Measurements from ENCODE around the gene CADPS. TPM values are rescaled to one million over a fixed set of nuclear protein-coding genes. Genes with fewer than 3 reads are reported as not detected.
A peak's percentile ranks its signal among the peaks of the same experiment; 100 is the strongest.

CADPS gene
- polyA plus RNA-seq, 1 donor from 2014 or later: 118 TPM

- no peaks in the 10 kb centered on the region for H4K20me1 ChIP-seq (ENCODE audit: insufficient read depth)
These were observed 395.9 kb downstream of the CADPS start for GRCh38 chr3:62479326-62479725.

DNA sequence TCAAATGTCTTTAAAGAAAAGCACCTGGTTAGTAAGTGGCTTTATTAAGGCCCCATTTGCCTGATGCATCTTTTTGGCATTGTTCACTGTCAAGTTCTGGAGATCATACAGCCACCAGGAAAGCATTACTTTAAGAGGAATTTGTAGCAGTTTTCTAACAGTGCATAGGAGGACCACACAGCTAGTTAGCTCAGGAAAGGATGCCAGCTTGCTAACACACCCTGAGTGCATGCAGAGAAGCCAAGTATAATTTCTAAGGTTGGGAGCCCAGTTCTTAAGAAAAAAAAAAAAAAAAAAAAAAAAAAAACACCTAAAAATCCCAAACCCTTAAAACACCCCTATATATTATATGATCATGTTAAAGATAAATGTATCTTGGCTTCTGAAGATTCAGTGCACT lies 399.9 kb downstream of the CADPS start:
- no peak overlapping the region for H3K9ac ChIP-seq (ENCODE audit: low read length)
- H3K9me3 ChIP-seq (ENCODE audit: low read length): no peaks in the 10 kb centered on the region
- no peaks in the 10 kb centered on the region for H4K20me1 ChIP-seq (ENCODE audit: insufficient read depth)
- H2AFZ ChIP-seq (ENCODE audit: low read depth, low read length): no peak overlapping the region
- no peak overlapping the region for H3K4me2 ChIP-seq (ENCODE audit: low read length)
- no peaks in the 10 kb centered on the region for H3K79me2 ChIP-seq (replicated peaks; ENCODE audit: insufficient read depth, low read length)
- H3K4me3 ChIP-seq (ENCODE audit: low read length): no peak overlapping the region
- H3K9me2 ChIP-seq (ENCODE audit: insufficient read depth, low read length): no peaks in the 10 kb centered on the region
- peaks cover 5% of the 10 kb centered on the region for H3K36me3 ChIP-seq (ENCODE audit: insufficient read depth, low read length)
- H3F3A ChIP-seq (ENCODE audit: insufficient read depth, low read length, poor library complexity, severe bottlenecking): no peaks in the 10 kb centered on the region
- peaks cover 4% of the 10 kb centered on the region for H3K27me3 ChIP-seq (ENCODE audit: insufficient read depth, low read depth, low read length)
- TF ChIP-seq SMC3 (conservative IDR thresholded peaks at IDR 0.05; ENCODE audit: poor library complexity): no peak
- no peak overlapping the region for H3K27ac ChIP-seq (ENCODE audit: low read length)

More at GRCh38 chr3:62479326-62479725, 395.9 kb downstream of the CADPS start:
- Histone ChIP-seq H3K4me2 (ENCODE audit: low read length) (no peak overlapping the region), H3K4me3 (ENCODE audit: low read length) (no peak overlapping the region), H3F3A (ENCODE audit: insufficient read depth, low read length, poor library complexity, severe bottlenecking) (no peaks in the 10 kb centered on the region), H3K27me3 (ENCODE audit: insufficient read depth, low read depth, low read length) (peaks cover 6% of the 10 kb centered on the region), H3K79me2 (replicated peaks; ENCODE audit: insufficient read depth, low read length) (no peaks in the 10 kb centered on the region), H3K36me3 (ENCODE audit: insufficient read depth, low read length) (peaks cover 5% of the 10 kb centered on the region), H3K9me2 (ENCODE audit: insufficient read depth, low read length) (no peaks in the 10 kb centered on the region), H3K27ac (ENCODE audit: low read length) (no peak overlapping the region), H3K9me3 (ENCODE audit: low read length) (no peaks in the 10 kb centered on the region), H3K9ac (ENCODE audit: low read length) (no peak overlapping the region), H2AFZ (ENCODE audit: low read depth, low read length) (no peak overlapping the region)
- TF ChIP-seq RAD21 (conservative IDR thresholded peaks at IDR 0.05): no peak
- no peak for TF ChIP-seq SMC3 (conservative IDR thresholded peaks at IDR 0.05; ENCODE audit: poor library complexity)
- peak; percentile 96 for TF ChIP-seq POLR2AphosphoS5 (IDR thresholded peaks at IDR 0.05)
- TF ChIP-seq EP300 (conservative IDR thresholded peaks at IDR 0.05; ENCODE audit: poor library complexity, severe bottlenecking): peak; percentile 95

GRCh38 chr3:62467966-62468722 lies 407.1 kb downstream of the CADPS start:
- H3K27me3 ChIP-seq (ENCODE audit: insufficient read depth, low read depth, low read length): no peaks in the 10 kb centered on the region

More at GRCh38 chr3:62467966-62468722, 407.1 kb downstream of the CADPS start:
- H3K36me3 ChIP-seq (ENCODE audit: insufficient read depth, low read length): no peaks in the 10 kb centered on the region
- TF ChIP-seq RAD21 (conservative IDR thresholded peaks at IDR 0.05) (no peak), SMC3 (conservative IDR thresholded peaks at IDR 0.05; ENCODE audit: poor library complexity) (no peak), POLR2AphosphoS5 (IDR thresholded peaks at IDR 0.05) (no peak), EP300 (conservative IDR thresholded peaks at IDR 0.05; ENCODE audit: poor library complexity, severe bottlenecking) (no peak), MXI1 (conservative IDR thresholded peaks at IDR 0.05; ENCODE audit: poor library complexity, severe bottlenecking) (no peak), EZH2 (IDR thresholded peaks at IDR 0.05; ENCODE audit: borderline replicate concordance, insufficient read depth, low read length, poor library complexity, severe bottlenecking) (no peak), TAF1 (IDR thresholded peaks at IDR 0.05; ENCODE audit: low read depth) (no peak)
- TF ChIP-seq, protein P1, sequence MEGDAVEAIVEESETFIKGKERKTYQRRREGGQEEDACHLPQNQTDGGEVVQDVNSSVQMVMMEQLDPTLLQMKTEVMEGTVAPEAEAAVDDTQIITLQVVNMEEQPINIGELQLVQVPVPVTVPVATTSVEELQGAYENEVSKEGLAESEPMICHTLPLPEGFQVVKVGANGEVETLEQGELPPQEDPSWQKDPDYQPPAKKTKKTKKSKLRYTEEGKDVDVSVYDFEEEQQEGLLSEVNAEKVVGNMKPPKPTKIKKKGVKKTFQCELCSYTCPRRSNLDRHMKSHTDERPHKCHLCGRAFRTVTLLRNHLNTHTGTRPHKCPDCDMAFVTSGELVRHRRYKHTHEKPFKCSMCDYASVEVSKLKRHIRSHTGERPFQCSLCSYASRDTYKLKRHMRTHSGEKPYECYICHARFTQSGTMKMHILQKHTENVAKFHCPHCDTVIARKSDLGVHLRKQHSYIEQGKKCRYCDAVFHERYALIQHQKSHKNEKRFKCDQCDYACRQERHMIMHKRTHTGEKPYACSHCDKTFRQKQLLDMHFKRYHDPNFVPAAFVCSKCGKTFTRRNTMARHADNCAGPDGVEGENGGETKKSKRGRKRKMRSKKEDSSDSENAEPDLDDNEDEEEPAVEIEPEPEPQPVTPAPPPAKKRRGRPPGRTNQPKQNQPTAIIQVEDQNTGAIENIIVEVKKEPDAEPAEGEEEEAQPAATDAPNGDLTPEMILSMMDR (IDR thresholded peaks at IDR 0.05; ENCODE audit: poor library complexity, severe bottlenecking): no peak
- TF ChIP-seq, protein P2, sequence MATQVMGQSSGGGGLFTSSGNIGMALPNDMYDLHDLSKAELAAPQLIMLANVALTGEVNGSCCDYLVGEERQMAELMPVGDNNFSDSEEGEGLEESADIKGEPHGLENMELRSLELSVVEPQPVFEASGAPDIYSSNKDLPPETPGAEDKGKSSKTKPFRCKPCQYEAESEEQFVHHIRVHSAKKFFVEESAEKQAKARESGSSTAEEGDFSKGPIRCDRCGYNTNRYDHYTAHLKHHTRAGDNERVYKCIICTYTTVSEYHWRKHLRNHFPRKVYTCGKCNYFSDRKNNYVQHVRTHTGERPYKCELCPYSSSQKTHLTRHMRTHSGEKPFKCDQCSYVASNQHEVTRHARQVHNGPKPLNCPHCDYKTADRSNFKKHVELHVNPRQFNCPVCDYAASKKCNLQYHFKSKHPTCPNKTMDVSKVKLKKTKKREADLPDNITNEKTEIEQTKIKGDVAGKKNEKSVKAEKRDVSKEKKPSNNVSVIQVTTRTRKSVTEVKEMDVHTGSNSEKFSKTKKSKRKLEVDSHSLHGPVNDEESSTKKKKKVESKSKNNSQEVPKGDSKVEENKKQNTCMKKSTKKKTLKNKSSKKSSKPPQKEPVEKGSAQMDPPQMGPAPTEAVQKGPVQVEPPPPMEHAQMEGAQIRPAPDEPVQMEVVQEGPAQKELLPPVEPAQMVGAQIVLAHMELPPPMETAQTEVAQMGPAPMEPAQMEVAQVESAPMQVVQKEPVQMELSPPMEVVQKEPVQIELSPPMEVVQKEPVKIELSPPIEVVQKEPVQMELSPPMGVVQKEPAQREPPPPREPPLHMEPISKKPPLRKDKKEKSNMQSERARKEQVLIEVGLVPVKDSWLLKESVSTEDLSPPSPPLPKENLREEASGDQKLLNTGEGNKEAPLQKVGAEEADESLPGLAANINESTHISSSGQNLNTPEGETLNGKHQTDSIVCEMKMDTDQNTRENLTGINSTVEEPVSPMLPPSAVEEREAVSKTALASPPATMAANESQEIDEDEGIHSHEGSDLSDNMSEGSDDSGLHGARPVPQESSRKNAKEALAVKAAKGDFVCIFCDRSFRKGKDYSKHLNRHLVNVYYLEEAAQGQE (IDR thresholded peaks at IDR 0.05; ENCODE audit: borderline replicate concordance): no peak
- no peak overlapping the region for H3K4me3 ChIP-seq (ENCODE audit: low read length)
- H3K9ac ChIP-seq (ENCODE audit: low read length): no peak overlapping the region
- H3K9me3 ChIP-seq (ENCODE audit: low read length): no peaks in the 10 kb centered on the region
- no peaks in the 10 kb centered on the region for H3K9me2 ChIP-seq (ENCODE audit: insufficient read depth, low read length)
- no peaks in the 10 kb centered on the region for H3K79me2 ChIP-seq (replicated peaks; ENCODE audit: insufficient read depth, low read length)
- no peaks in the 10 kb centered on the region for H4K20me1 ChIP-seq (ENCODE audit: insufficient read depth)
- H3F3A ChIP-seq (ENCODE audit: insufficient read depth, low read length, poor library complexity, severe bottlenecking): no peaks in the 10 kb centered on the region
- H3K27ac ChIP-seq (ENCODE audit: low read length): no peak overlapping the region
- no peak overlapping the region for H3K4me2 ChIP-seq (ENCODE audit: low read length)
- no peak overlapping the region for H2AFZ ChIP-seq (ENCODE audit: low read depth, low read length)

Measured in neural cell (in vitro differentiated cells).